CD1c-positive myeloid dendritic cell (primary cell): Measurements from ENCODE around the gene ITK.
"Not testable (repeated sequence)": the region's sequence is repeated elsewhere in the genome, so short reads cannot be mapped to it uniquely, and the experiment has no call there.

Experiments used
- DNase-seq: peaks from one replicate; pipeline ENCODE4 v3.0.0-alpha.2; 2016; ENCODE audit errors: extremely low spot score

The ITK gene

GRCh38 chr5:157167214-157167621 is 13.4 kb upstream of the ITK start:
- no peak for DNase-seq

- no peak for DNase-seq
Observed at GRCh38 chr5:157168286-157168685, 12.4 kb upstream of the ITK start.

- DNase-seq = no peak
Observed at GRCh38 chr5:157172403-157172802, 8.2 kb upstream of the ITK start.

GRCh38 chr5:157175071-157175612 is 5.5 kb upstream of the ITK start:
- DNase-seq = no peak

GRCh38 chr5:157177953-157178352 is 2.7 kb upstream of the ITK start:
- DNase-seq = no peak

GRCh38 chr5:157178966-157179365 is 1.7 kb upstream of the ITK start:
- no peak for DNase-seq

- no peak for DNase-seq
Observed at GRCh38 chr5:157182143-157182757, 1.6 kb downstream of the ITK start.

GRCh38 chr5:157184117-157184670 is 3.6 kb downstream of the ITK start:
- no peak for DNase-seq

- DNase-seq = not testable (repeated sequence)
Observed at GRCh38 chr5:157185122-157185521, 4.5 kb downstream of the ITK start.

- no peak for DNase-seq
Observed at GRCh38 chr5:157186309-157187045, 5.8 kb downstream of the ITK start.

GRCh38 chr5:157187046-157187754 is 6.6 kb downstream of the ITK start:
- no peak for DNase-seq

- no peak for DNase-seq
Observed at GRCh38 chr5:157188270-157188669, 7.6 kb downstream of the ITK start.

GRCh38 chr5:157189223-157189622 is 8.6 kb downstream of the ITK start:
- DNase-seq = no peak

- no peak for DNase-seq
Observed at GRCh38 chr5:157193699-157194424, 13.2 kb downstream of the ITK start.

GRCh38 chr5:157196045-157196444 is 15.4 kb downstream of the ITK start:
- no peak for DNase-seq

GRCh38 chr5:157197086-157197485 is 16.4 kb downstream of the ITK start:
- no peak for DNase-seq

- DNase-seq = no peak
Observed at GRCh38 chr5:157198277-157198986, 17.8 kb downstream of the ITK start.

GRCh38 chr5:157201857-157202256 is 21.2 kb downstream of the ITK start:
- no peak for DNase-seq

GRCh38 chr5:157203417-157203816 is 22.8 kb downstream of the ITK start:
- DNase-seq = no peak

GRCh38 chr5:157204765-157205164 is 24.1 kb downstream of the ITK start:
- DNase-seq = peak; percentile 62

- DNase-seq = no peak
Observed at GRCh38 chr5:157205708-157206107, 25.1 kb downstream of the ITK start.
